NT2/D1 (cell line): ENCODE data around the gene PLCXD3.

Experiments
- YY1 ChIP-seq: IDR thresholded peaks from 2 replicates; pipeline ENCODE4 v1.6.1; 2011; ENCODE audit not compliant: insufficient read length, insufficient read depth
- ZNF274 ChIP-seq: IDR thresholded peaks from 2 replicates; pipeline ENCODE4 v1.6.1; 2011; ENCODE audit warnings: mild to moderate bottlenecking, low read depth, low read length

DNA sequence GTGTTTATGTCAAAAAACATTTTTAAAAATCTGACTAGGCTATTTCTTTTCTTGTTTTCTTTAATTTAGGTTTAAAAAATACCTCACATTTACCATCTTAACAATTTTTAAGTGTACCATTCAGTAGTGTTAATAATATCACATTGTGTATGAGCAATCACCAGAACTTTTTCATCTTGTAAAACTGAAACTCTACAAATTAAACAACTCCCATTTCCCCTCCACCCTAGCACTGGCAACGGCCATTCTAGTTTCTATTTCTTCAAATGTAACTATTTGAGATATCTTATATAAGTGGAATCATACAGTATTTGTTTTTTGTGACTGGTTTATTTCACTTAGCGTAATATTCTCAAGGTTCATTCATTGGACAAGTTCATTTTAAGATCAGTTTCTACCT is 27.7 kb downstream of the PLCXD3 start:
- TF ChIP-seq ZNF274 (no peak), YY1 (no peak)
